Raji (cell line): ENCODE data around the gene PRKG1.

Experiments
- POLR2A ChIP-seq: IDR thresholded peaks from 2 replicates; pipeline ENCODE4 v1.6.1; 2011; ENCODE audit warnings: low read depth, low read length, control low read depth; ENCODE audit not compliant: insufficient read depth

The PRKG1 gene

DNA sequence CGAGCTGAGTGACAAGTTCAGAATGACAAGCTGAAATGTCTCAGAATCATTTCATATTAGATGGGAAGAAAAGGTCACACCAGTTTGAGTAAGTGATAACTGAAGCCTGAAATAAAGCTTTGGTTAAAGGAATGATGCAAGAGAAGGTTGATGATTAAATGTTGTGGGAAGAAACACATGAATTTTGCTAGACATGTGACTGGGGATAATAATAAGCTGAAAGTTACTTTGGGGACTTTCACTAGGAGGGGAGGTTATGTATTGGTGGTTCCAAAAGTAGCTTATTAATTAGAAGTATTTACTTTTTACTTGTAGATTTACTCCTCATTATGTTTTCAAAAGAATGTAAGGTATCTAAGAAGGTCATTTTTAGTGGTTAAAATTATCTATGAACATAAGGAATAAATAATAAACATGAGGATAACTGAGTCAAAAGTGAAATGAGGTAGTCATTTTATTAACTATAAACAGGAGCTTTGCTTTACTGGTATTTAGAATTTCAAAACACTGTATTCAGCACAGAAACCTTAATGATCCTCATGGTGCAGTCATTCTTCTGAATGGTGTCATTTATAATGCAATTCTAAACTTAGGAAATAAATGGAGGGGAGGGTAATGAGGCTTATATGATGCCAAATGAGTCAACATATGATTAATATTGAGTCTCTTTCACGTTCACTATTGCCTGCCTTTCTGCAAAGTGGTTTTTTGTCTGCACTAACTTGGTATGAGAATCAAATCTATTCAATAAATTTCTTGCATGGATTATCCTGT lies 63.7 kb downstream of the PRKG1 start:
- no peak for TF ChIP-seq POLR2A

DNA sequence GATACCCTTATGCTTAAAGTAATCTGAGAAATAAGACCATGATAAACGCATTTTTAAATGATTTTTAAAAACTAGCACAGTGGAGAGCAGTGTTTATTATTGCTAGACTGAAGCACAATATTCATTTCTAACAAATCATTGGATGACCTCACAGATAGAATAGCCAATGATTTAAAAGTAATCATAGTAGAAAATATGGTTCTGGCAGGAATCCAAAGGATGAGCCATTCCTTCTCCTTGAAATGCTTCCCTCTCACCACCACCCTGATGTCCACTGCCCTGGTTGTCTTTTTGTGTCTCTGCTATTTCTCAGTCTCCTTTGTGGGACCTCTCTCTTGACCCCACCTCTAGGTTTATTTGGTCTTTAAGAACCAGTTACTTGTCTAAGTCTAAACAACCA lies 64.9 kb downstream of the PRKG1 start:
- TF ChIP-seq POLR2A, result no peak

DNA sequence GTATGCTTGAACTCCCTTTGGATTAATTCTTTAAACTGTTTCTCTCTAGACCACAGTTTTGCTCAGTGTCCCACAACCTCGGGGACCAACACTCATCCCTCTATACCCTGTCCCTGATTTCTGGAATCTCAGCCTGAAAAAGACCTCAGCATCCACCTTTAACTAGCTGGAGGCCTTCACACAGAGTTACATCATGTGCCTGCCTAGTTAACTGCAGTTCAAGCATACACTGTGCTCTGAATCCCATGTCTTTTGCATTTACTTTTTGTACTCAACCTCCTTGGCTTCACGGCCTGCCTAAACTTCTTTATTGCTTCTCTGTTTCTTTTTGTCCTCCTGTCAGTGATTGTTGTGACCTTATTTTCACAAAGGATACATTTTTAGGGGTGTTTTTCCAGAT lies 66.7 kb downstream of the PRKG1 start:
- TF ChIP-seq POLR2A, result no peak

DNA sequence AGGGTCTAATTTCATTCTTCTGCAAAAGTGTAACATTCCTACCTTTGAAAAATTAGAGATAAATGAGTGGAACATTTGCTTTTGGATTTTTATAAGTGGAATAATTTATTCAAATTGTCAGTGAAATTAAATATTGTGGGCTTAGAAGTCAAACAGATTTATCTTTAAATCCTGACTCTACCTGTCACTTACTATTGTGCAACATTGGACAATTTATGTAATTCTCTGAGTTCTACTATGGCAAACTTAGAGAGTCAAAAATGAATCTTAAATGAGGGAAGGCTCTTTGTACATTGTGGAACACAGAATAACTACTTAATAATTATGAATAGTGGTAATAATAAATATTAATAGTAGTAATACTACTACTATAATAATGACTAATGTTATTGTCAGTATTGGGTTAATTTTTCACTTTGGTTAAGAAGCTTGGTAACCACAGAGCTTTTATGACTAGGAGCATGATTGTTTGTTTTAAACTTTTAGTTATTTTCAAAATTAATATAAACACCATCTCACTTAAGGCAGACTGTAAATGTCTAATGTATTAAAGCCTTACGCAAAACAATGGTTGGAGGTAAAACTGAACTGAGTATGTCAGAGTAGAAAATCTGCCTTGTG lies 70.0 kb downstream of the PRKG1 start:
- no peak for TF ChIP-seq POLR2A

DNA sequence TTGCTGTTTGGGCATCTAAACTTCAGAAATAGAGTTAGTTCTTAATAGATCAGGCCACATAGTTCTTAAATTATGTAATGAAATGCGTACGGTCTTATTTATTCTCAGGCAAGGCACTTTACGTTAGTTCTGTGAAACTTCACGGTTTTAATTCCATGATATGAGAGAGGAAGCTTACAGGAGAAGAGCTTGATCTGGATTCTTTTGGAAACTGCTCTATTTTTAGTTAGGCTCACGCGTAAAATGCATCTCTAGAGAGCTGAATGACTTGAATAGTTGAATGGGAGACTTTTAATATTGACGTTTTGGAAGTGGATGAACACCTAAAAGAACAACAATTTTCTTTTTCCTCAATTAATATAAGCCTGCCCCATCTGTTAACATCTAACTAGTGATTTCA lies 71.1 kb downstream of the PRKG1 start:
- no peak for TF ChIP-seq POLR2A

DNA sequence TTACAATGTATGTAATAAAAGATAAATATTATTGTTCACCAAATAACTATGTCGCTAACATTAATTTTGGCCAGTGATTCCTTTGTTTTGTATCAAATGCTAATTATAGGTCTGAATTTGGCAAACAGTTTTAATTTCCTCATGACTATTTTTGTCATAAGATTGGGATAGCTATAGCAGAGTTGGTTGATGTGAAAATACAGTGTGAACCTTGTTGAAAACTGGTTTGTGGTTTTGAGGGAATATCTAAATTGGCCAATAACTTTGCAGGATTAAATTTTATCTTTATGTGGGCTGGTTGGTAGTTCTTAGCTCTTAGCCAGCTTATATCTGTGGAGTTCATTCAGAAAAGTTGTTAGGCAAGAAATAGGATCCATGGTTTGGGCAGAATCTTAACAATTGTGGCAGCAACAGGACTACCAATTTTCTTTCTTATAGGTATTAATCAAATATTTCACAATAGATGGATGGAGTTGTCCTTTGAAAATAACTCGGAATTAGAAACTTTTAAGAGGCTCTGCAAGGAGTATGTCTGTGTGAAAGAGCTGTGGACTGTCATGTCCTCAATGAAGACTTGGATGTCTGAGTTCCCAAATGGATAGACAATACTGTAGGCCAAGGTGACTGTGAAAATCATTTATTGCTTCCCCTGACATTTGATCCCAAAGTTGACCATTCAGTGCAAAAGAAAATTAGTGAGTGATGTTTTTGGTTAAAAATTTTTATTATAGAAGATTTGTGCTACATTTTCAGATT lies 73.5 kb downstream of the PRKG1 start:
- TF ChIP-seq POLR2A, result no peak

DNA sequence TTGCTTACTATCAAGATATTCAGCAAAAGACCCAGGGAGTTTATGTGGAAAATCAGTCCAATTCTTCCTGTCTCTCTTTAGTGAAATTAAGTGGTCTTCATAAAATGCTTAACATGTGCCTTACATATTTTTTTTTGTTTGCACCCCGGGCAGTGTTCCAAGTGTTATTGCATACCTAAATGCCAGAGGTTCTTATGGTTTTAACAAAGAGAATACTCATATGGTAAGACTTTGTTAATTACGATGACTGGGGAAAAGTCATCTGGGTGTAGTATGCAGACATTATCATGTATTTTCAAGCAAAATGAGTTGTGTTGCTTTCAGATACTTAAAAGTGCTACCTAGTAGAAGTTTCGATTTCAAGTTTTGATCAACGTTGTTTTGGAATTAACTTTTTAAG lies 82.6 kb downstream of the PRKG1 start:
- no peak for TF ChIP-seq POLR2A

DNA sequence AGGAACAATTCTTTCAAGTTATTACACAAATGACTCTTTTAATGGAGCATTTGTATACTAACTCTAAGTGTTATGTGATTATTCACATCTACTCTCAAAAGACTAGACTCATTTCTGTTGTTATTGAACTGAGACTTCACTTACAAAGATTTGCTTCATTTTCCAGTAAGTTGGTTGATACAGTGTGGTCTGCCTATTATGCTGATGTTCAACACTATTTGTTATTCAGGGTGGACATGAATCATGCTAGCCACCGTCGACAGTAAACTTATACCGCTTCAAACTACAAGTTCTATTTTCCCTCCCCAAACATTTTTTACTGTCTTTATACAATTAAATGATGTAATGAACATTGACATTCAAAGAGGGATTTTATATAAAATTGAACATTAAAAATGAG lies 84.5 kb downstream of the PRKG1 start:
- TF ChIP-seq POLR2A, result no peak

DNA sequence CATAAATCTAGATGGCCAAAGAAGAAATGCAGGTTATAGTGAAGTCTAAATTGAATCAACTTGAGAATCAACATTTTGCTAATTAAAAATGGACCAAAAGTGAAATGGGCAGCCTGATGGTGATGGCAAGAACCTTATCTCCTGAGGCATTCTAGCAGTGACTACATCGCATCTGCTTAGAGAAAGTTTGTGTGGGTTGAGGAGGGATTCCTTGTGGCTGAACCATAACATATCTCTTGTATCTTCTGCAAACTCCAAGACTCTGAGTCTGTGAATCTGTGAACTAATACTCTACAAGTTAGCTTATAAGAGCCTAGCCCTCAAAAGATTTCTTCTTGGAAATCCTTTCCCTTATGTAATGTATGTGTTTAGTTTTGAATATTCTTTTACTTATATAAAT lies 85.6 kb downstream of the PRKG1 start:
- no peak for TF ChIP-seq POLR2A

DNA sequence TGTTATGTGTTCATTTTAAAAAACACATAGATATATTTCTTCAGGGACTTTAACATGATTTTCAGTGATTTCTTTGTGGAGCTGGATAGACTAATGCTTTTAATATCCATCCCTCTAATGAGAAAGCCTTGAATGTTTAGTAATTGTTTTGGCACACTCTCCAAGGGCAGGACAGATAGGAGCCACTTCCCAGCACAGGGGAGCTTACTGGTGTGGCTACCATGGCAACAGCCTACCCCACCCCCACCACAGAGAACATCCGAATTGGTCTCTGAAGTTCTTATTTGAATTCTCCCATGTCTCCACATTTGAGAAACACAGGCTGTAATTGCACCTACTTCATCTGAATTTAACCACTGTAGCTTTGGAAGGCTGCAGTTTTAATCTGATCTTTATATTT lies 87.7 kb downstream of the PRKG1 start:
- TF ChIP-seq POLR2A, result no peak

DNA sequence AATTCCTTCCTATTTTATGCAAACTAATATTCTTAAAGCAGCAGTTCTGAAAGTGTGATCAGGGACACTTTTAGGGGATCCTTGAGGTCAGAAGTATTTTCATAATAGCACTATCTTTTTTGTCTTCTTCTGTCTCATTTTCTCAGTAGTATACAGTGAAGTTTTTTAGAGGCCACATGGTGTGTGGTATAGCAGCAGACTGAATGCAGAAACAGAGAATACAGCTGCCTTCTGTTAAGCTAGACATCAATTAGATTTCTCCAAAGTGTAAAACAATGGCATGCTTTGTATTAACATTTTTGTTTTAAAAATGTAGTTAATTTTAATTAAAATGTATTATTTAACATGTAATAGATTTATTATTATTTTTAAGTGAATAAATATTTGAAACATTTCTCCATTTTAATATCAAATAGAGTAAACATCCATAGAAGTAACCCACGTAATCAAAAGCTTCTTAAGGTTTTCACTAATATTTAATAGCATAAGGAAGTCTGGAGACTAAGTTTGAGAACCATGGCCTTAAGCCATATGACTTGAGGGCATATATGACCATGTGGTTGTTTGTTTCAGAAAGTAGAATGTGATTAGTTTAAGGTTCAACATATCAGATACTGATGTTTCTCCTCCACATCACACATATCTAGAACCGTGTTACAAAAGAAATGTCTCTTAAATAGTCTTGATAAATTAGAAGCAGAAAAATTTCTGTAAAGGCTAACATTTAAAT lies 94.0 kb downstream of the PRKG1 start:
- TF ChIP-seq POLR2A, result no peak

DNA sequence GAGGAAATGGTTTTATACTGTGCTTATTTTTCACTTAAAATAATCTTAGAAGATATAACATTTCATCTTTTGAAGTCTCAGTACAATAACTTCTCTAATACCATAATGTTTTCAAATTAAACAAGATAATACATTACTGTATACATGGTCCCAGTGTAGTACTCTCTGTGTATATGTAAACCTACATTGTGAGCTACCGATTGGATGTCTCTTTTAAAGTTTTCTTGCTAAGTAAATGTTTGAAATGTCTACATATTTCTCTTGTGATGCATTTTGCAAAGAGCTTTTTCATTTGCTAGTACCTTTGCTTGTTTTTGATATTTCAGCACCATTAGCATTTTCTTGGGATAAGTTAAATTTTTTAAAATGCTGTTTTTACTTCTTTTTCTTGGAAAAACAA lies 94.8 kb downstream of the PRKG1 start:
- no peak for TF ChIP-seq POLR2A

DNA sequence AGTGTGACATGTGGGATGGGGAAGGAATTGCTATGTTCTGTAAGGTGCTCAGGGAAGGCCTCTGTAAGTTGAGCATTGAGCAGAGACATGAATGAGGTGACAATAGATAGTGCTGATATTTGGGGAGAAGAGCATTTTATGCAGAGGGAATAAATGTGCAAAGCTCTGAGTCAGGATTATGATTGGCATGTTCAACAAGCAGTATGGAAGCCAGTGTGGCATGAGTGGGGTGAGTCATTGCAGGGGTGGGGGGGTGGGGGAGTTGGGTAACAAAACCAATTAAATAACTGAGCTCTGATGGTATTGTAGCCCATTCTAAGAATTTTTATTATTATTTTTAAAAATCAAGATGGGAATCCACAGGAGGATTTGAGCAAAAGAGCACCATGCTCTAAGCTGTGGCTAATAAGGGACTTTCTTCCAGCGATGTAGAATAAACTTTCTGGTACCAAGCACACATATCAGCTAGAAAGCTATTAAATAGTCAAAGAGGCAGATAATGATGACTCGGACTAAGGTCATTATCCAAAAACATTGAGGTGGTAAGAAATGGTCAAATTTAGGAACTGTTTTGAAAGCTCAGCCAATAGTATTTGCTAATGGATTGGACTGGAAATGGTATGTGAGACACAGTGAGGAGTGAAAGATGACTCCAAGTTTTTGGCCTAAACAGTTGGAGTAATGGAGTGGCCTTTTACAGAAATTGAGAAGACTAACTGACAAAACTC lies 96.4 kb downstream of the PRKG1 start:
- no peak for TF ChIP-seq POLR2A

DNA sequence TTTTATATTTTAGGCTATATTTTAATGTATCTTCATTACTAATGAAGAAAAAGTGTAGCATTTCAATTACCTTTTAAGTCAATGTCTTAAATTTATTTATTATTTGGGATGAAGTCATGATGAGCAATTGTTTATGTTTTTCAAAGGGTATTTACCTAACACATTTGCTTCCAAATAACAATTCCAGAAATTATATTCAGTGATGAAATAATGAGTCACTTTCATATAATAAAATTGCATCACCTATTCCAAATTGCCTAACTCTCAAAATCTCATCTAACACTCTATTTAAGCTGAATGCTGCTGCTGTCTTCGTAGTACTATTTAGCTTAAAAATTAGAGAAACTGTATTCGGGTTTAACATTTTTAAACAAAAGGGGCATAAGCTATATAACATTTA lies 97.7 kb downstream of the PRKG1 start:
- TF ChIP-seq POLR2A, result no peak
